Activated T-cell treated with anti-CD3 and anti-CD28 coated beads, Interleukin-2, amount 50 U/mL, for 24 hours (primary cell): ENCODE measurements around the gene SCG5.
"Not testable (repeated sequence)": the region's sequence is repeated elsewhere in the genome, so short reads cannot be mapped to it uniquely, and the experiment has no call there.

ENCODE experiments used
- DNase-seq: peaks from one replicate; pipeline ENCODE4 v3.0.0-alpha.2; 2020
- H3K27ac Mint-ChIP-seq: 2 replicates; pipeline ENCODE4 v1.8.0; 2020; ENCODE audit warnings: mild to moderate bottlenecking, mixed read lengths
- H3K27me3 Mint-ChIP-seq: 2 replicates; pipeline ENCODE4 v1.8.0; 2020; ENCODE audit warnings: mixed read lengths
- H3K36me3 Mint-ChIP-seq: 2 replicates; pipeline ENCODE4 v1.8.0; 2020; ENCODE audit warnings: low read depth, mixed read lengths
- H3K4me1 Mint-ChIP-seq: 2 replicates; pipeline ENCODE4 v1.8.0; 2020; ENCODE audit warnings: low read depth, mixed read lengths
- H3K4me3 Mint-ChIP-seq: 2 replicates; pipeline ENCODE4 v1.8.0; 2020; ENCODE audit warnings: mild to moderate bottlenecking, moderate library complexity, mixed read lengths
- H3K9me3 Mint-ChIP-seq: 2 replicates; pipeline ENCODE4 v1.8.0; 2020; ENCODE audit warnings: mixed read lengths

Gene SCG5, protein sequence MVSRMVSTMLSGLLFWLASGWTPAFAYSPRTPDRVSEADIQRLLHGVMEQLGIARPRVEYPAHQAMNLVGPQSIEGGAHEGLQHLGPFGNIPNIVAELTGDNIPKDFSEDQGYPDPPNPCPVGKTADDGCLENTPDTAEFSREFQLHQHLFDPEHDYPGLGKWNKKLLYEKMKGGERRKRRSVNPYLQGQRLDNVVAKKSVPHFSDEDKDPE

DNA sequence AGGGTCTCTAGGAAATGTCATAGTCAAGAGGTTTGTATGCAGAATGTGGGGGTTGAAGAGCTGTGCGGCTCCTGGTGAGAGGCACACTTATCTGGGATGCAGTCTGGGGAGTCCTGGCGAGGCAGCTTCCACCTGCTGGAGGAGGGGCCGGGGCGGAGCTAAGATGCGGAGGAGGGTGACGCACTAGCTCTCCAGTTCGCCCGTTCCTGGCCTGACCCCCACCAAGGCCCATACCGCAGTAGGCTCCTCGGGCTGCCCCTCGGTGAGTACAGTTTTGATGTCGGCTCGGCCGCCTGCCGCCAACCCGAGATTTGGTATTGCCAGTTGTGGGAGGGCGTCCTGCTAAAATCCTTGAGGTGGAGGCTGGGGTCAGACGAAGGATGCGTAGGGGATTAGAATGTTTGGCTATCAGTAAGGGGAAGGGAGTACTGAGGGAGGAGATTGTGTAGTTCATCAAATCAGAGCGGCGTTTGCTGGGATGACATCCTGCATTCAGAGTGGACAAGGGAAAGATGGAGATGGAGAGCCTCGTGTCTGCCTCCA is at the start of gene SCG5:
SCG5 (plus strand) TSS at position 194 of the 543 bp plus-strand sequence. CDS start 1,883 bp downstream, outside the sequence.
- Mint-ChIP-seq H3K4me1 (no peaks in the 10 kb centered on the region), H3K27me3 (no peaks in the 10 kb centered on the region), H3K36me3 (peaks cover 42% of the 10 kb centered on the region), H3K27ac (no peak within 1 kb of the TSS), H3K4me3 (no peak within 1 kb of the TSS), H3K9me3 (no peaks in the 10 kb centered on the region)
- no peak for DNase-seq

DNA sequence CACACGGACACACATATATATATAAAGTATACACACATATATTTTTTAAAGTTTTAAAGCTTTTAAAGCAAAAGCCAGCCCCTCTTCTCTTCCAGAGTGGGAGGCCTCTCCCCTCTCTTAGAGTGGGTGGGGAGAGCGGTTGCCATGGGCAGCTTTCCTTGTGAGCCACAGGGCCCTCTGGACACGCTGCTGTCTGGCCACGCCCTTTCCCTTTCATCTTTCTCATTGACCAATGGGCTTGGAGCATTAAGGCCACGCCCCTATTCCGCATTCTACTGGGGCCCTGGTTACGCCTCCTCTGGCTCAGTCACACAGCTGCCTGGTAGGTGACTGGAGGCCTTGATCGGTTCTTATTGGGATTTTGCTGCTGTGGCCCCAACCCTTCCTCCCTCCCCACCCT is 48.4 kb upstream of the SCG5 start, which contains the start of gene GOLGA8N:
GOLGA8N (plus strand) TSS at position 306 of the 400 bp plus-strand sequence.
- not testable (repeated sequence) for H3K36me3 Mint-ChIP-seq, H3K27ac Mint-ChIP-seq, H3K4me1 Mint-ChIP-seq, DNase-seq, H3K9me3 Mint-ChIP-seq, H3K4me3 Mint-ChIP-seq, H3K27me3 Mint-ChIP-seq

DNA sequence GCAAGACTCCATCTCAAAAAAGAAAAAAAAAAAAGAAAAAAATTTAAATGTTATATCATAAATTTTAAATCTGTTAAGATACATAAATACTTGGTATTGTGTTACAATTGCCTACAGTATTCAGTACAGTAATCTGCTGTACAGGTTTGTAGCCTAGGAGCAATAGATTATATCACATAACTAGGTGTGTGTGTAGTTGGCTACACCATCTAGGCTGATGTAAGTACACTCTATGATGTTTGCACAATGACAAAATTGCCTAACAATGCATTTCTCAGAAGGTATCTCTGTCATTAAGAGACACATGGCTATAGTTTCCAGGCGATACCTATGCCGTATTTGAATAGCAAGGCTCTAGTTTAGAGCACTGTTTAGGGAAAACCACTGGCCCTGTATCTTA is 32.0 kb upstream of the SCG5 start:
- not testable (repeated sequence) for H3K9me3 Mint-ChIP-seq, DNase-seq, H3K4me3 Mint-ChIP-seq, H3K27me3 Mint-ChIP-seq, H3K27ac Mint-ChIP-seq, H3K36me3 Mint-ChIP-seq, H3K4me1 Mint-ChIP-seq

DNA sequence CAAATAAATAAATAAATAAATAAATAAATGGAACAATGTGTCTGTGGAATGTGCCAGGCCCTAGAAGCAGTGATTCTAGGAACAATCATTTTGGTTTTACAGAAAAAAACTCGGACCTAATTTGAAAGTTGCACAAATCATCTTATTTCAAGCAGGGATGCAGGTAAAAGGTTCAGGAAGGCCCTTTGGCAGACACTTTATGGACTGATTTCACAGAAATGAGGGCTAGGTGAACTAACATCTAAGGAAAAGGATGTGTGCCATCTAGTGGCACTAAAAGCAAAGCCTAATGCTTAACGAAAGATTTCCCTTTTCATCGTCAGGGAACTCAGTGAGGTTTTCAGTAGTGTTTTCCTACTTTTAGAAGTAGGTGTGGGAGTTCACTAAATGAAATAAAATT is 30.8 kb upstream of the SCG5 start:
- not testable (repeated sequence) for H3K27me3 Mint-ChIP-seq, H3K4me1 Mint-ChIP-seq, DNase-seq, H3K4me3 Mint-ChIP-seq, H3K36me3 Mint-ChIP-seq, H3K9me3 Mint-ChIP-seq, H3K27ac Mint-ChIP-seq

DNA sequence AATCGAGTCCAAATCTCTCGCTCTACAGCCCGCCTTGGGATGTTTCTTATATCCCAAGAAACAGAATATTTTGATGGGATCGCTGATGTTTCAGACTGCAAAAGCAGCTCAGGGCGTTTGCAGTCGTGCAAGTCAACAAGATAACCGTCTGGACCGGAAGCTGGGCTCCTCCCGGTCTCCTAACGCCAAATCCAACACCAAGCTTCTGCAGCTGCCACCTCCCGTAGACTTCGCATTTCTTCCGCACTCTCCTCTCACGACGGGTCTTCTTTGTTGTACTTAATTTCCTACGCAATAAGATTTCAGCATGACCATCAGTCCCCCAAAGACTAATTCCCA is 26.8 kb upstream of the SCG5 start:
- not testable (repeated sequence) for DNase-seq, H3K27me3 Mint-ChIP-seq, H3K9me3 Mint-ChIP-seq
- peak overlapping the region; percentile 99 for H3K4me3 Mint-ChIP-seq
- peaks cover 14% of the 10 kb centered on the region for H3K4me1 Mint-ChIP-seq
- H3K36me3 Mint-ChIP-seq = peaks cover 26% of the 10 kb centered on the region
- H3K27ac Mint-ChIP-seq = peak overlapping the region; percentile 97

DNA sequence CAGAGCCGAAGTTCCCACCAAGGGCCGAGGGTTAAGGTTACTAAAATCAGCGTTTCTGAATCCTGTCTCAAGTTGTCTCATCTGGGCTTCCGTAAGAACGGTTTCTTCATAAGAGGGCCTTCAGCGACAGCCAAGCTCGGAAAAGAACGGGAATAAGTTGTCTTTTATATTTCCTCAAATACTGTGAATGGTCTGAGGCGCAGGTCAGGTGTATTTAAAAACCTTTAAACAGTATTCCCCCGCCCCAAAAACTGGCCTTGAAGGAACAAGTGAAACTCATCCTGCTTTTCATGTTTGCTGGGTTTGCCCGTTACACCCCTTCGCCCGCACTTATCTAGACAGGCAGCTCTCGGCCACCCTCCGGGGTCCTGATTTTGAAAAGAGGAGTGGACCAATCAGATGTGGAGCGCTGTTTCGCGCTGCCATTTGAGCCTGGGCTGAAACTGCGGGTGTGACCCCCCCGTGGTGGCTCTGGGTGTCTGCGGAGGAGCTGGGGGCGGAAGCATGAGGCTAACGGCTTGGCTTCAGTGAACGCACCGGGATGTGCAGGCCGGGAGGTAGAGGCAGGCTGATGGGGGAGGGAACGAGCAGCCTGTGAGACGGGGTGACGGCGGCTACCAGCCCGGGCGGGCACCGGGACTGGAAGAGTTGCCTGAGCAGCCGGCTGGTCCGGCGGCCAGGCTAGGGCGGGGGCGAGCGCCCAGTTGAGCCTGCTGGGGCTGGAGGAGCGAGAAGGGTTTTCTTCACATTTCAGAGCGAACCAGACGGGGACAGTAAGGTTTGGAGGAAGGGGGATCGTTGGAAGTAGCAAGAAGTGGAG is 26.2 kb upstream of the SCG5 start, which contains the start of gene ARHGAP11A:
ARHGAP11A (plus strand) TSS at position 454 of the 820 bp plus-strand sequence. CDS start 708 bp downstream, outside the sequence.
- DNase-seq = peak; percentile 87
- H3K4me3 Mint-ChIP-seq = peak within 1 kb of the TSS; percentile 99
- peaks cover 14% of the 10 kb centered on the region for H3K4me1 Mint-ChIP-seq
- not testable (repeated sequence) for H3K9me3 Mint-ChIP-seq, H3K27me3 Mint-ChIP-seq
- peaks cover 26% of the 10 kb centered on the region for H3K36me3 Mint-ChIP-seq
- peak within 1 kb of the TSS; percentile 97 for H3K27ac Mint-ChIP-seq

DNA sequence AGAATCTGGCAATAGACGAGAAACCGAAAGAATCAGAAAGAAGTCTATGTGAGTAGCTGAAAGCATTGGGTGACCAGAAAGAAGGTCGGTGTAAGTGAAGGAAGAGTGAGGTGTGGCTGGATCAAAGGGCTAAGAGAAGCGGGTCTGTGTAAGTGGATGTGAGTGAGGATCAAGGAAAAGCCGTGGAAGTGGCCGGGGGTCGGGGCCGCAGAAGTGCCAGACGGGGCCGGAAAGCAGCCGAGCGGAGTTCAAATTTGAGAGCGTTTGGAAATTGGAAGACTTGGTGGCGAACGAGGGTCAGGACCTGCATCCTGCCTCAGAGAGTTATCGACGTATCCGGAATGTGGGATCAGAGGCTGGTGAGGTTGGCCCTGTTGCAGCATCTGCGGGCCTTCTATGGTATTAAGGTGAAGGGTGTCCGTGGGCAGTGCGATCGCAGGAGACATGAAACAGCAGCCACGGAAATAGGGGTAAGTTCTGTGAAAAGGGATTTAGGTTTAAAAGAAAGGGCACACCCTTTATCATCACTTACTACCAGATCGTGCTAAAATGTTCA is 25.6 kb upstream of the SCG5 start:
- peaks cover 30% of the 10 kb centered on the region for H3K36me3 Mint-ChIP-seq
- peak; percentile 38 for DNase-seq
- H3K4me3 Mint-ChIP-seq = peak overlapping the region; percentile 99
- H3K27me3 Mint-ChIP-seq, H3K9me3 Mint-ChIP-seq: not testable (repeated sequence)
- H3K27ac Mint-ChIP-seq = peak overlapping the region; percentile 97
- H3K4me1 Mint-ChIP-seq = peaks cover 13% of the 10 kb centered on the region

DNA sequence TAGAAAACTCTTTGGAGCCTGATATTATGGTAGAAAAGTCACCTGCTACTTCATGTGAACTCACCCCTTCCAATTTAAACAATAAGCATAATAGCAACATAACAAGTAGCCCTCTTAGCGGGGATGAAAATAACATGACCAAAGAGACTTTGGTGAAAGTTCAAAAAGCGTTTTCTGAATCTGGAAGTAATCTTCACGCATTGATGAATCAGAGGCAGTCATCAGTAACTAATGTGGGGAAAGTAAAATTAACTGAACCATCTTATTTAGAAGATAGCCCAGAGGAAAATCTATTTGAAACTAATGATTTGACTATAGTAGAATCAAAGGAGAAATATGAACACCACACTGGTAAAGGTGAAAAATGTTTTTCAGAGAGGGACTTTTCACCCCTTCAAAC is 5.1 kb upstream of the SCG5 start:
- H3K4me1 Mint-ChIP-seq = no peaks in the 10 kb centered on the region

DNA sequence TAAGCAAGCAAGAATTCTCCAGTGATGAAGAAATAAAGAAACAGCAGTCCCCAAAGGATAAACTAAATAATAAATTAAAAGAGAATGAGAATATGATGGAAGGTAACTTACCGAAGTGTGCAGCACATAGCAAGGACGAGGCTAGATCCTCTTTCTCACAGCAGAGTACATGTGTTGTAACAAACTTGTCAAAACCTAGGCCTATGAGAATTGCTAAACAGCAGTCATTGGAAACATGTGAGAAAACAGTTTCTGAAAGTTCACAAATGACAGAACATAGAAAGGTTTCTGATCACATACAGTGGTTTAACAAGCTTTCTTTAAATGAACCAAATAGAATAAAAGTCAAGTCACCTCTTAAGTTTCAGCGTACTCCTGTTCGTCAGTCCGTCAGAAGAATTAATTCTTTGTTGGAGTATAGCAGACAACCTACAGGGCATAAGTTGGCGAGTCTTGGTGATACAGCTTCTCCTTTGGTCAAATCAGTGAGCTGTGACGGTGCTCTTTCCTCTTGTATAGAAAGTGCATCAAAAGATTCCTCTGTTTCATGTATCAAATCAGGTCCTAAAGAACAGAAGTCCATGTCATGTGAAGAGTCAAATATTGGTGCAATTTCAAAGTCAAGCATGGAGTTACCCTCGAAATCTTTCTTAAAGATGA is 4.5 kb upstream of the SCG5 start:
- Mint-ChIP-seq H3K4me1 (no peaks in the 10 kb centered on the region), H3K27ac (no peak overlapping the region), H3K27me3 (no peaks in the 10 kb centered on the region), H3K36me3 (peaks cover 80% of the 10 kb centered on the region), H3K4me3 (no peak overlapping the region), H3K9me3 (no peaks in the 10 kb centered on the region)
- no peak for DNase-seq

More for the DNA sequence above, 5.1 kb upstream of the SCG5 start:
- H3K9me3 Mint-ChIP-seq = no peaks in the 10 kb centered on the region
- no peak for DNase-seq
- no peaks in the 10 kb centered on the region for H3K27me3 Mint-ChIP-seq
- H3K27ac Mint-ChIP-seq = no peak overlapping the region
- no peak overlapping the region for H3K4me3 Mint-ChIP-seq
- peaks cover 86% of the 10 kb centered on the region for H3K36me3 Mint-ChIP-seq

DNA sequence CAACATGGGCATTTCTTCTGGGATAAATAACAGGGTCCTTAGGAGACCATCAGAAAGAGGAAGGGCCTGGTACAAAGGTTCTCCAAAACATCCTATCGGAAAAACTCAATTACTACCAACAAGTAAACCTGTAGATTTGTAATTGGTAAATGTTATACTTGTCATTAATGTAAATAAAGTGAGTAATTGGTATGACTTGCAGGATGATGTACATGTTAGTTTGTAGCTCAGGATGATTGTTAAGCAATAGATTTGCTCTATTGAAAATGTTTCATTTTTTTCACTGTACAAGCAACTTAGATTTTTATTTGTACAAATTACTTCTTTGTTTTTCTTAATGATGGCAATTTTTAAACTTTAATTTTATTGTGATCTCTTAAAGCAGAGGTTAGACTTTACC is 3.8 kb upstream of the SCG5 start:
- H3K9me3 Mint-ChIP-seq = no peaks in the 10 kb centered on the region
- DNase-seq = no peak
- H3K4me1 Mint-ChIP-seq = no peaks in the 10 kb centered on the region
- H3K36me3 Mint-ChIP-seq = peaks cover 78% of the 10 kb centered on the region
- no peaks in the 10 kb centered on the region for H3K27me3 Mint-ChIP-seq
- H3K4me3 Mint-ChIP-seq = no peak overlapping the region
- no peak overlapping the region for H3K27ac Mint-ChIP-seq

DNA sequence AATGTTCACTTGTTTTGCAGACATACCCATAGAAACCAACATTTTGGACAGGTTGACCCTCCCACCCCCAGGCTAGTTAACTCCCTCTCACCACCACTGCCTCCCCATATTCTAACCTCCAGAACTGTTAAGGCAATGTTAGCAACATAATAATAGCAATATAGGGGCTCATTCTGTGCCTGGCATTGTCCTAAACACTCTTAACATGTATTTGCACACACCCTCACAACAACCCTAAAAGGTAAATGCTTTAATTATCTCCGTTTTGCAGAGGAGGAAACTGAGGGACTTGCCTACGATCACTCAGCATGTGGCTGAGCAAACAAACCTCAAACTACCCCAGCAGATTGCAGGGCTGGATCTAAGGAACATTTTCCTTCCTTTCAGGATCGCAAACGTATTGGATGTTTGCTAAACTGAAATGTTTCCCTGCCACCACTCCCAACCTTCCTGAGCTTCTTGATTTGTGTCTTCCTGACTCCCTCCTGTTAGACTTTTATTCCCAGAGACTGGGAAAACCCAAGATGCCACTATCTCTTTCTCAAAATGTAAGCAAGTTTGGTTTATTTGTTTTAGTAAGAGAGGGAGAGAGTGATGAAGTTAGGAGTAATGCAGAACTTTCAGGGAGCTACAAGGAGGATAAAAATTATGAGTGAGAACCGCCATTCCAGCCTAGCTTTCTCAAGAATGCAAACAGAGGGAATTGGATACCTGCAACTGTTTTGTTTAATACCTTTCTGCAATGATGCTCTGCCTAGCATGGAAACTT is 1.3 kb downstream of the SCG5 start:
- Mint-ChIP-seq H3K36me3 (peaks cover 30% of the 10 kb centered on the region), H3K27me3 (no peaks in the 10 kb centered on the region), H3K9me3 (no peaks in the 10 kb centered on the region), H3K4me1 (no peaks in the 10 kb centered on the region), H3K27ac (no peak overlapping the region), H3K4me3 (no peak overlapping the region)
- no peak for DNase-seq

DNA sequence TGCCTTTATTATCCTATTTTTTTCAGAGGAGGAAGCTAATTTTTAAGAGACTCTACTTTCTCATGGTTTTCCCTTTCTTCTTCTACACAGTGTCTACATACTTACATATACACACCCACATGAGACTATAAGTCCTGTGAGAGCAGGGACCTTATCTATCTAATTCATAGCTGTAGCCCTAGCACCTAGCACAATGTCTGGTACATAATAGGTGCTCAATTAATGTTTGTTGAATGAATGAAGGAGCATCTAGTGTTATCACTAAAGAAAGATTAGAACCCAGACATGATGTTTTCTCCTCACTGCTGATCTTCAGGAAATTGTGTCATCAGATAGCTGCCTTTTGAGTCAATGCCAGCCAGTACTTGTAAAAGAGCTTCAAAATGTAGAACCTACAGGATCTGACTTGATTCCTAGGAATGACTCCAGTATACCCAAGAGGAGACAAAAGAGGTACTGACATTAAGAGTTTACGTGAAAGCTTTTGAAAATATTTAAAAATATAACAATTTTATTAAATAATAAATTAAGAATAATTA is 2.5 kb downstream of the SCG5 start:
- H3K36me3 Mint-ChIP-seq = peaks cover 28% of the 10 kb centered on the region
- H3K27ac Mint-ChIP-seq = no peak overlapping the region
- H3K27me3 Mint-ChIP-seq = no peaks in the 10 kb centered on the region
- H3K4me3 Mint-ChIP-seq = no peak overlapping the region
- no peaks in the 10 kb centered on the region for H3K9me3 Mint-ChIP-seq
- DNase-seq = no peak
- no peaks in the 10 kb centered on the region for H3K4me1 Mint-ChIP-seq

DNA sequence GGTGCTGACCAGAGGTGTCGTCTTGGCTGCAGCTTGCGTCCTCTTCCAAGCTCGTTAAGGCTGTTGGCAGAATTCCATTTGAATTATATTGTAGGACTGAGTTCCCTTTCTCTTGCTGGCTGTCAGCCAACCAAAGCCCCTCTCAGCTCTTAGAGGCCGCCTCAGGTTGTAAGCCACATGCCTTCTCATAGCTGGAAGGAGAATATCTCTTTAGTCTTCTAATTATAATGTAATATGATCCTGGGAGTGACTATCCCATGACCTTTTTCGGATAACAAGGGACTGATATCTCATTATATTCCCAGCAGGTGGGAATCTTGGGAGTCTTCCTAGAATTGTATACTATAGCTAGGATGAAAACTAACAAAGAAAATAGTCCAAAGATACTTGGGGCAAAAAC is 4.8 kb downstream of the SCG5 start:
- Mint-ChIP-seq H3K4me1 (no peaks in the 10 kb centered on the region), H3K9me3 (no peaks in the 10 kb centered on the region), H3K36me3 (peaks cover 13% of the 10 kb centered on the region), H3K27ac (no peak overlapping the region), H3K4me3 (no peak overlapping the region), H3K27me3 (no peaks in the 10 kb centered on the region)
- no peak for DNase-seq

DNA sequence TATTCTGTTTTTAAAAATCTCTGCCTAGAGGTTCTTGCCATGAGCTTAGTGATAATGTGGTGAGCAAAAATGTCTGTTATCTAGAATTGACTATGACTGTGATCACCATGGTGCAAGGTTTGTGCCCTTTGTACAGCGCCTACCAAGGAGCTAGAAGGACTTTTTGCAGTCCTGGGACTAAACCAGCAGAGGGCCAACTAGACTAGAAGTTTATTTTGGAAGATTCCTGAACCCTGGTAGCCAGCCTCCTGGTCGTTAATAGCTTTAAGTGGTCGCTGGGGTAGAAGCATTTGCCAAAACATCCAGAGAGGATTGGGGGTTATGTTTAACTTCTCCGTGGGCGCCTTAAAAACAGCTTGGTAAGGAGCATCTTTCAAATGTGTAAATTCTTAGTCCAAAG is 7.8 kb downstream of the SCG5 start:
- Mint-ChIP-seq H3K4me1 (no peaks in the 10 kb centered on the region), H3K27ac (no peak overlapping the region), H3K9me3 (no peaks in the 10 kb centered on the region), H3K36me3 (peaks cover 12% of the 10 kb centered on the region), H3K4me3 (no peak overlapping the region), H3K27me3 (no peaks in the 10 kb centered on the region)
- DNase-seq = no peak
